Loucy (cell line): ENCODE data around the gene GPRIN1.

Source experiments
- H2AFZ ChIP-seq: fragments of 200-600 bp; sonication (generic); 2 replicates; pipeline ENCODE4 v1.6.0; 2016; ENCODE audit warnings: antibody characterized with exemption, mild to moderate bottlenecking, low read length, moderate library complexity
- H3F3A ChIP-seq: fragments of 200-600 bp; 2 replicates; pipeline ENCODE4 v1.6.0; 2016; ENCODE audit warnings: antibody characterized with exemption, low read depth, mild to moderate bottlenecking
- H3K27me3 ChIP-seq: fragments of 200-600 bp; sonication (generic); 2 replicates; pipeline ENCODE4 v1.6.1; 2014; ENCODE audit warnings: low read length, mild to moderate bottlenecking; ENCODE audit not compliant: insufficient read depth, poor library complexity, severe bottlenecking
- H3K36me3 ChIP-seq: fragments of 200-600 bp; sonication (generic); 2 replicates; pipeline ENCODE4 v1.6.1; 2016; ENCODE audit warnings: low read length; ENCODE audit not compliant: insufficient read depth
- H3K4me1 ChIP-seq: fragments of 200-600 bp; sonication (generic); 2 replicates; pipeline ENCODE4 v1.5.1; 2014; ENCODE audit warnings: low read length, mild to moderate bottlenecking; ENCODE audit not compliant: insufficient read depth, poor library complexity, severe bottlenecking
- H3K4me2 ChIP-seq: fragments of 200-600 bp; sonication (generic); 2 replicates; pipeline ENCODE4 v1.6.0; 2014; ENCODE audit warnings: antibody characterized with exemption, low read length, low read depth, mild to moderate bottlenecking; ENCODE audit not compliant: poor library complexity, severe bottlenecking
- H3K4me3 ChIP-seq: fragments of 200-600 bp; sonication (generic); 2 replicates; pipeline ENCODE4 v1.5.1; 2014; ENCODE audit warnings: low read length, mild to moderate bottlenecking, mixed read lengths; ENCODE audit not compliant: poor library complexity, severe bottlenecking
- H3K79me2 ChIP-seq: fragments of 200-600 bp; sonication (generic); 2 replicates; pipeline ENCODE4 v1.6.1; 2014; ENCODE audit warnings: low read length; ENCODE audit not compliant: insufficient read depth
- H3K9ac ChIP-seq: fragments of 200-600 bp; sonication (generic); 2 replicates; pipeline ENCODE4 v1.6.0; 2014; ENCODE audit warnings: mild to moderate bottlenecking, low read depth, low read length, moderate library complexity; ENCODE audit not compliant: poor library complexity, severe bottlenecking
- H3K9me2 ChIP-seq: fragments of 200-600 bp; sonication (generic); replicated peaks from 2 replicates; pipeline ENCODE4 v1.6.1; 2016; ENCODE audit warnings: low read depth, low read length, mixed read lengths
- H3K9me3 ChIP-seq: fragments of 200-600 bp; sonication (generic); 2 replicates; pipeline ENCODE4 v1.6.1; 2014; ENCODE audit warnings: mild to moderate bottlenecking, antibody characterized with exemption, low read length, low read depth; ENCODE audit not compliant: insufficient read depth
- H4K20me1 ChIP-seq: fragments of 200-600 bp; sonication (generic); 2 replicates; pipeline ENCODE4 v1.6.0; 2014; ENCODE audit warnings: antibody characterized with exemption, low read length, mild to moderate bottlenecking; ENCODE audit not compliant: insufficient read depth, poor library complexity, severe bottlenecking
- EZH2phosphoT487 ChIP-seq: fragments of 200-600 bp; IDR thresholded peaks from 2 replicates; pipeline ENCODE4 v1.6.1; 2018; ENCODE audit warnings: antibody characterized with exemption, mild to moderate bottlenecking, moderate library complexity, borderline replicate concordance
- TF ChIP-seq, protein P1 (sequence below): fragments of 200-600 bp; sonication (generic); conservative IDR thresholded peaks from 2 replicates; pipeline ENCODE4 v1.5.1; 2014; ENCODE audit warnings: mild to moderate bottlenecking, antibody characterized with exemption, low read length

Gene GPRIN1

GRCh38 chr5:176630681-176631222, 20.8 kb upstream of the GPRIN1 start:
- Histone ChIP-seq H3K9me2 (no peaks in the 10 kb centered on the region), H3K4me3 (no peak overlapping the region), H3F3A (no peaks in the 10 kb centered on the region), H3K9me3 (no peaks in the 10 kb centered on the region), H3K27me3 (no peaks in the 10 kb centered on the region), H3K9ac (no peak overlapping the region), H2AFZ (no peak overlapping the region), H3K4me1 (no peaks in the 10 kb centered on the region), H4K20me1 (no peaks in the 10 kb centered on the region), H3K79me2 (no peaks in the 10 kb centered on the region), H3K36me3 (no peaks in the 10 kb centered on the region), H3K4me2 (no peak overlapping the region)
- no peak for TF ChIP-seq EZH2phosphoT487
- TF ChIP-seq, protein P1, sequence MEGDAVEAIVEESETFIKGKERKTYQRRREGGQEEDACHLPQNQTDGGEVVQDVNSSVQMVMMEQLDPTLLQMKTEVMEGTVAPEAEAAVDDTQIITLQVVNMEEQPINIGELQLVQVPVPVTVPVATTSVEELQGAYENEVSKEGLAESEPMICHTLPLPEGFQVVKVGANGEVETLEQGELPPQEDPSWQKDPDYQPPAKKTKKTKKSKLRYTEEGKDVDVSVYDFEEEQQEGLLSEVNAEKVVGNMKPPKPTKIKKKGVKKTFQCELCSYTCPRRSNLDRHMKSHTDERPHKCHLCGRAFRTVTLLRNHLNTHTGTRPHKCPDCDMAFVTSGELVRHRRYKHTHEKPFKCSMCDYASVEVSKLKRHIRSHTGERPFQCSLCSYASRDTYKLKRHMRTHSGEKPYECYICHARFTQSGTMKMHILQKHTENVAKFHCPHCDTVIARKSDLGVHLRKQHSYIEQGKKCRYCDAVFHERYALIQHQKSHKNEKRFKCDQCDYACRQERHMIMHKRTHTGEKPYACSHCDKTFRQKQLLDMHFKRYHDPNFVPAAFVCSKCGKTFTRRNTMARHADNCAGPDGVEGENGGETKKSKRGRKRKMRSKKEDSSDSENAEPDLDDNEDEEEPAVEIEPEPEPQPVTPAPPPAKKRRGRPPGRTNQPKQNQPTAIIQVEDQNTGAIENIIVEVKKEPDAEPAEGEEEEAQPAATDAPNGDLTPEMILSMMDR = no peak

DNA sequence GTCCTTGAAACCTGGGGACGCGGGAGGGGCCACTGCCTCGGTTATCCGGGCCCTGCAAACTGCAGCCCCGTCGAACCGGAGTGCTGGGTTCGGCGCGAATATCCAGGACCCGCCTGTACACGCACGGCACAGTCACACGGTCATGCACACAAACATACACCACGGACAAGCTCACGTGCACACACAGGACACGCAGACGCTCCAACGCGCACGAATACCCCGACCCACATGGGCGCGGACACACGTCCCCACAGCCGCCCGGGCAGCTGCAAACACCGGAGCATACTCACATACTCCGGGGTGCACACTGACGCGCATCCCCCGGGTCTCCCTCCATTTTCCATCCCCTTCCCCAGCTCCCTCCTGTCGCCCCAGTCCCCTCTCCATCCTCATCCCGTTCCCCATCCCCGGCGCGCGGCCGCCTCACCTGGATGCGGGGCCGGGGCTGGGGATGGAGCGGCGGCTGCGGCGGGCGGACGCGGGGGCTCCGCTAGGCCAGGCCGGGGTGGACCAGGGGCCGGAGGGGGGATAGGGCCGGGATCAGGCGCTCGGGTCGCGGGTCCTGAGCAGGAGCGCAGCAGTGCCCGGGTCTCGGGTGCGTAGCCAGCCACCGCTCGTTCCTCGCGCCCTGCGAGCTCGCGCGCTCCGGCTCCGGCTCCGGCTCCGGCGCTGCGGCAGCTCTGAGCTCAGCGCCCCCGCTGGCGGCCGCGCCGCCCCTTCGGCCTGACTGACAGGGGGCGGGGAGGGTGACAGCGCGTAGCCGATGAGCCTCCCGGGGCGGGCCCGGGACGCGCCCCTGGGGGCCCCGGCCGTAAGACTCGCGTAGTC, 20.1 kb upstream of the GPRIN1 start, which contains the start of the genes EIF4E1B and SNCB:
Gene EIF4E1B, plus strand, starts transcription at position 823 of the 828 bp plus-strand sequence. CDS start 12,113 bp downstream, outside the sequence.
Gene SNCB, minus strand, starts transcription at position 682 of the 828 bp plus-strand sequence. CDS start 880 bp downstream, outside the sequence.
- Histone ChIP-seq H3K79me2 (no peaks in the 10 kb centered on the region), H3K27me3 (no peaks in the 10 kb centered on the region), H3K4me1 (no peaks in the 10 kb centered on the region), H3K4me2 (no peak within 1 kb of the TSS), H3F3A (no peaks in the 10 kb centered on the region), H2AFZ (no peak within 1 kb of the TSS), H3K4me3 (no peak within 1 kb of the TSS), H3K9ac (no peak within 1 kb of the TSS), H3K9me3 (no peaks in the 10 kb centered on the region), H4K20me1 (no peaks in the 10 kb centered on the region), H3K9me2 (no peaks in the 10 kb centered on the region), H3K36me3 (no peaks in the 10 kb centered on the region)
- no peak for TF ChIP-seq EZH2phosphoT487
- TF ChIP-seq, protein P1 = no peak

DNA sequence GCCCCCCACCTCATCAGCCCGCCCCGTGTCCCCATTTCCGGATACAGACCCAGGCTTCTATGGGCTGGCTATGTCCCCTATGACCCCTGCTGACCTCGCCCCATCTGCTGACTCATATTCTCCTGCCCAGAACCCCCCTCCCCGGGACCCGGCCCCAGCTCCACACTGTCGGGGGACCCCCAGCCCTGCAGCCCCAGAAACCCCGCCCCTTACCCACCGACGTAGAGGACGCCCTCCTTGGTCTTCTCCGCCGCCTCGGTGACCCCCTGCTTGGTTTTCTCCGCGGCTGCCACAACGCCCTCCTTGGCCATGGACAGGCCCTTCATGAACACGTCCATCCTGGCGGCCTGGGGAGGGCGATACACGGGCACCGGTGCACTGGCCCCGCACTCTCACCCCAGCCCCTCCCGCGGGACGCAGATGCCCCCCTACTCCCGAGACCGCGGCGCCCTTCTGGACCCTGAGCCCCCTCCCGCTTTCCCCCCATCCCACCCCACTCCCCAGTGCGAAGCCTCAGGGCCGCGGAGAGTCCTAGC, 19.4 kb upstream of the GPRIN1 start:
- Histone ChIP-seq H3K9me2 (no peaks in the 10 kb centered on the region), H3K27me3 (no peaks in the 10 kb centered on the region), H3K4me1 (no peaks in the 10 kb centered on the region), H3K9ac (no peak overlapping the region), H4K20me1 (no peaks in the 10 kb centered on the region), H3K4me2 (no peak overlapping the region), H3K9me3 (no peaks in the 10 kb centered on the region), H3K79me2 (no peaks in the 10 kb centered on the region), H2AFZ (no peak overlapping the region), H3F3A (no peaks in the 10 kb centered on the region), H3K4me3 (no peak overlapping the region), H3K36me3 (no peaks in the 10 kb centered on the region)
- TF ChIP-seq EZH2phosphoT487 = no peak
